Measurements from ENCODE around the gene NODAL.

The NODAL gene

DNA sequence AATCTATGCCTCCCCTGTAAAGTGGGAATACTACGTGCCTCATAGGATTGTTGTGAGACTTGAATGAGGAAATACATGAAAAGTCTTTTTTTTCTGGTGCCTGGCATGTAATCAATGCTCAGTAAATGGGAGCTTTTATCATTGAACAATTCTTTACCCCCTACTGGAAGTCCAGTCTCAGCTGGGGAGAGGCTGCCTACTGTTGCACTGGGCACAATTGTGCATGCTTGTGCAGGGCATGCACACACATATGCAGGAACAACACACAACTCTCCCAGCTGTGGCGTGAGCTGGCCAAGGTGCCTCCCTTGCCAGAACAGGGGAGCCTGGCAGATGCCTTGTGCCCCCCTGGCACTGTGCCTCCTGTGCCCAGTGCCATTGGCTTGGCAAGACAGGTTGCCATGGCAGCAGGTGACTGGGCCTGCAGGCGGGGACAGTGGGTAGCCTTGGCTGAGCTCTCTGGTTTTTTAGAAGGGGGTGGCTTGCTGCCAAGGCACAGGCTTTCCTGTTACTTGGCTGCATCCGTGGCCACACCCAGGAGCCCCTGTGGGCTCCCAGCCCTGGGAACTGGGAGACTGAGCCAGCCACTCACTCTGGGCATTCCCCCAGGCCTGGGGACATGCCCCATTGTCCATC, 21.0 kb upstream of the NODAL start:
- peak in 2 of 3 experiments; percentile 24 to 53 for DNase-seq

DNA sequence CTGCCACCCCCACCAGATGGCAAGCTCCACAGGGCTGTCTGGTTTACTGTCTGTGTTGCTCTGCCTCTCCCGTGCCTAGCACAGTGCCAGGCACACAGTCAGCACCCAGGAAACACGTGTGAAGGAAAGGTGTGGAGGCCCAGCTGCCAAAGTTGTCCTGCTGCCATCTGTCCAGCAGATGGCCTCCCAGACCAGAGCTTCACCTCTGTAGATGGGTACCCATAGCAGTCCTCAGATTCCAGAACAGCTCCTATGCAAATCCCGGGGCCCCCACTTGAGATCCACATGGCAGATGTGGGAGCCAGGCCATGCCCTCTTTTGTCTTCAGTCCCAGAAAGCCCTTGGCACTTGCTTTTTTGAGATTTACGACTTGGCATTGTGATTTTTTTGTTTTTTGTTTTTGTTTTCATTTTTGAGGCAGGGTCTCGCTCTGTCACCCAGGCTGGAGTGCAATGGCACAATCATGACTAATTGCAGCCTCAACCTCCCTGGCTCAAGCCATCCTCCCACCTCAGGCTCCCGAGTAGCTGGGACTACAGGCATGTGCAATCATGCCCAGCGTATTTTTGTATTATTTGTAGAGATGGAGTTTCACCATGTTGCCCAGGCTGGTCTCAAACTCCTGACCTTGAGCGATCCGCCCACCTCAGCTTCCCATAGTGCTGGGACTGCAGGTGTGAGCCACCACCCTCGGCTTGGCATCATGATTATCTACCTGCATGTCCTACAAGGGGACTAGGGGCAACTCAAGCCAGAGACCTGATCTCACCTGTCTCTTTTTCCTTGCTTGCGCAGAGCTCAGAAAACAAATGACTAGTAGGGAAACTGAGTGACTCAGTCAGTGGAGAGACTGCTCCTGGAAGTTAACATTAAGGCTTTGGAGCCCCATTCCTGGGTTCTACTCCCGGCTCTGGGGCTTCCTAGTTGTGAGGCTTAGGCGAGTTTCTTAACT, 20.2 kb upstream of the NODAL start:
- DNase-seq: peak; percentile 9 to 58 (median 17)

DNA sequence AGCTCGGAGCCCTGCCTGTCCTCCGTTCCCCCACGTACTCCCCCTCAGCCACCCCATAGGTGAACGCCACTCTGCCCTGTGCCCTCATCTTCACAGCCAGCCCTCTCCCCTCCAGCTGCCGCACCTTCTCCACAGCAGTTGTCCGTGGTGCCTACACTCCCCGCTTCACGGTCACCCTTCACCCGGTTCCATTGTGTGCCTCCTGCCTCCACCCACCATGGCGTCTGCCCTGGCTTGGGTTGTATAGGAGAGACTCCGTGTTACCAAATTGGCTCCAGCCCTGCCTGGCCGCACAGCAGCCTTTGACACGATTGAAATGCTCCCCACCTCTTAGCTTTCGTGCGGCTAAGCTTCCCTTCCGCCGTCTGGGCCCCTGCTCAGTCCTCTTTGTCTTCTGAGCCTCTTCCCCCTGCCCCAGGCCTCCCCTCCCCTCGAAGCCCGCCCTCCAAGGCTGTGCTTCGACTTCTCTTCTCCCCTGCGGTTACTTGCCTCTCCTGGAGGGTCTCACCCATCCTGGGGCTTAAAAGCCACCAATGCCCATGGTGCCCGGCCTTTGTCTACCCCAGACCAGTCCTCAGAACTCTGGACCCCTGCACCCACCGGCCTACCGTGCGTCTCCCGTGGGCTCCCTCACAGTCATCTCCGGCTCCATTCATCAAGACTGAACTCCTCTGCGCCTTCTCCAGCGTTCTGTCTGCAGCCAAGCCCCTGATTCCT, 18.5 kb upstream of the NODAL start:
- no peak for DNase-seq

DNA sequence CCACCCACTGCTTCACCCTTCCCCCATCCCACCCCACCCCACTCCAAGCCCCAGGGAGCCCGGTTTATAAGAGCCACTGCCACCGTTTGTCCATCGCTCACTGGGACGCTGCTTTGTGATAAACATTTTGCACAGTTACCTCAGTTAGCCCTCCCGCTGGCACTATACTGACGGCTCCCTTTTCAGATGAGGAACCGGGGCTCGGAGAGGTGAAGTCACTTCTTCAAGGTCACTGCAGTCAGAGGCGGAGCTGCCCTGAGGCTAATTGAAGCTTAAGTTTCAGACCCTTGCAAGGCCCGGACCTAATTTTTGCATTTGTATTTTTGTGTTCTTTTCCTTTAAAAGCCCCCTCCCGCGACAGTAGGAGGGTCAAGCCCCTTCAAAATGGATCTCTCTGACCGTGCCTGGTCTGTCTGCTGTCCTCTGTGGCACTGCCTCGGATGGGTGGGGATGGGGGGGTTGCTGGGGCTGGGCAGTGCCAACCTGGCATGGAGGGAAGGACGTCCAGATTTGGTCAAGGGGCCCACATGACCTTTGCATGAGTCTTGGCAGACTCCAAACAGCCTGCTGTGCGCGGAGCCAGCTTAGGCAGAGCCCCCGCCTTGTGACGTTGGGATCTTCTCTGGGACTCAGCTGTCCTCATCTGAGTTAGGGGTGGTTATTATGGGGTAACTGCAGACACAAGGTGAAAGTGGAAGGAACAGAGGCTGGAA, 17.7 kb upstream of the NODAL start:
- DNase-seq: peak in 2 of 3 experiments; percentile 33 to 42

DNA sequence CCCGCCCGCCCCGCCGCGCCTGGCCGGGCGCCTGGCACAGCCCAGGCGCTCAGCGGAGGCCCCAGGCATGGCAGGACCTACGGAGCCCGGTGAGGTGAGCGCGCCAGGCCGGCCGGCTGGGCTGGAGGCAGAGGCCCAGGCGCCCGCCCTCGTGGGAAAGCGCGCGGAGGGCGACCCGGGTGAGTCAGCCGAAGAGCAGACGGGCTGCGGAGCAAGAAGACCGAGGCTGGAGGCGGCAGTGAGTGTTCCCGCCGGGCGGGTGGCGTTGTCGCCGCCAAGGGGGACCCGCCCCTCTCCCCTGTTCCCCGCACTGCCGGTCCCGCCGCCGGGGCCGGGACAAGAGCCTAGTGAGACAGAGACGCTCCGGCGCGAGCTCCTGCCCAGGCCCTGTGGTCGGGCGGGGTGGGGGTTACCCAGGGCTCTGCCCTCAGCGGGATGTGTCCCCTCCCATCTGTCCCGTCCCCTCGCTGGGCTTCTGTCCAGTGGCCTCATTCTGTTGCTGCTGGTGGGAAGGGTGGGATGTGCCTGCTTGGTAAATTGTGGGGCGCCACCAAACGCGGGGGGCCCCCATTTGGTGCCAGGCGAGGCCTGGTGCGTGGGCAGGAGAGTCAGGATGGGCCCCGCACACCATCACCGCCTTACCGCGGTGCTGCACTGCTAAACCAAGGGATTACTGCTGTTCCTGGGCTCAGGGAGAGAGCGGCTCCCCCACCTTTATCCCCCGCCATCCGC, 17.0 kb upstream of the NODAL start:
- peak in 2 of 3 experiments; percentile 45 to 51 for DNase-seq

DNA sequence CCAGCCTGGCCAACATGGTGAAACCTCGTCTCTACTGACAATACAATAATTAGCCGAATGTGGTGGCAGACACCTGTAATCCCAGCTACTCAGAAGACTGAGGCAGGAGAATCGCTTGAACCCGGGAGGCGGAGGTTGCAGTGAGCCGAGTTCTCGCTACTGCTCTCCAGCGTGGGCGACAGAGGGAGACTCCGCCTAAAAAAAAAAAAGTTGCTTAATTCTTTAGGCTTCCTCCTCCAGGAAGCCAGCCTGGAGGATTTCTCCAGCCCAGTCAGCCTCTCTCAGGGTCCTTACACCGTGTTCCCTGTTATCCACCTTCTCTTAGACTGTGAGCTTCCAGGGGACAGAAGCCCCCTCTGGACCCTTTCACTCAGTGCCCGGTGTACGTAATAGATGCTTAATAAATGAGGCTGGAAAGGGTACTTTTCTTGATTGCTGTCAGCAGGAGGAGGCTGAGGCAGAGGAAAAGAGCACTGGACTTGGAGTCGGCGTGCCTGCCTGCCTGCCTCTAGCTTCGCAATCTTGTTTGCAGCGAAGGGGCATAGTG, 16.4 kb upstream of the NODAL start:
- DNase-seq: no peak

DNA sequence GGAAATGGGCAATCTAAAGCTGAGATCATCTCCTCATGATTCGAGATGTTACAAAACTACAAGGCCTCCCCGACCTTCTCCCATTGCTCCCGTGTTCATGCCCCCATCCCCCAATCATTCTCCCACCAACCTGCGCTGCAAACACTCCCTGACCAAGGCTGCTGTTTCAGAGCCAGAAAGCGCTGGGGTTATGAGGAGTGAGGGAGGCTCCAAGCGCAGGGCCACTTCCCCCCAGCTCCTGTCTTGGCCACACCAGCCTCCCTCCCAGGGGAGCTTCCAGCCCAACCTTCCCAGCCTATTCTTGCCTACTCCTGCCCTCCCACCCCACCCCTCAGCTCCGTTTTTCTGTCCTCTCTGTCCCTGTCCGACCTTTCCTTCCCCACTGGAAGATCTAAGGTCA, 14.7 kb upstream of the NODAL start:
- no peak for DNase-seq

DNA sequence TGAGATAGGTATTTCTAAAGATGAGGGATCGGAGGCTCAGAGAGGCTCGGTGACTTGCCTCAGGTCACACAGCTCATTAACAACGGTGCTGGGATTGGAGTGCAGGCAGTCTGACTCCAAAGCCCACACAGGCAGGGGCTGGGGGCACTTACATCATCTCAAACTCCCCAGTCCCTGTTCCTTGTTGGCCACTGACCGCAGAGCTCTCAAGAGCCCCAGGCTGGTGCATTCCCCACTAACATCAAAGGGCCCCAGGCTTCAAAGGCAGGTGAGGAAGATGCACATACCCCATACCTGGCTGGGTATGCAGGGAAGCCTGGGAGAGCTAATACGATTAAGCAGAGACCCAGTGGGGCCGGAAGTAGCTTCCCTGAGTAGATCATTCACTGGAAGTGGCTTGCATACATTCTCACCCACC, 13.7 kb upstream of the NODAL start:
- DNase-seq: no peak

DNA sequence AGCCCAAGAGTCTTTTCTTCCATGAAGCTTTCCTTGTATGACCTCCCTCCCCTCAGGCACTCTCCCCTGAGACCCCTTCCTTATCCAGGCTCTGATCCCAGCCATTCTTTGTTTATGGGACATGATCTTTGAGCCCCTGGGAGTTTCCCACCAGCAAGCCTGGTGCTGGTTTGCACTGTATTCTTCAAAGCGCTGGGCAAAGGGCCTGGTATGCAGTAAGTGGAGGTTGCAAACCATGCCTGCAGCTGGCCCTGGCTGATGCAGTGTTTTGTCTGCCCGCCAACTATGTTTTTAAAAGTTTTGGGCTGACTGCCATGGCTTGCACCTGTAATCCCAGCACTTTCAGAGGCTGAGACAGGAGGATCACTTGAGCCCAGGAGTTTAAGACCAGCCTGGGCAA, 6.8 kb upstream of the NODAL start:
- no peak for DNase-seq

DNA sequence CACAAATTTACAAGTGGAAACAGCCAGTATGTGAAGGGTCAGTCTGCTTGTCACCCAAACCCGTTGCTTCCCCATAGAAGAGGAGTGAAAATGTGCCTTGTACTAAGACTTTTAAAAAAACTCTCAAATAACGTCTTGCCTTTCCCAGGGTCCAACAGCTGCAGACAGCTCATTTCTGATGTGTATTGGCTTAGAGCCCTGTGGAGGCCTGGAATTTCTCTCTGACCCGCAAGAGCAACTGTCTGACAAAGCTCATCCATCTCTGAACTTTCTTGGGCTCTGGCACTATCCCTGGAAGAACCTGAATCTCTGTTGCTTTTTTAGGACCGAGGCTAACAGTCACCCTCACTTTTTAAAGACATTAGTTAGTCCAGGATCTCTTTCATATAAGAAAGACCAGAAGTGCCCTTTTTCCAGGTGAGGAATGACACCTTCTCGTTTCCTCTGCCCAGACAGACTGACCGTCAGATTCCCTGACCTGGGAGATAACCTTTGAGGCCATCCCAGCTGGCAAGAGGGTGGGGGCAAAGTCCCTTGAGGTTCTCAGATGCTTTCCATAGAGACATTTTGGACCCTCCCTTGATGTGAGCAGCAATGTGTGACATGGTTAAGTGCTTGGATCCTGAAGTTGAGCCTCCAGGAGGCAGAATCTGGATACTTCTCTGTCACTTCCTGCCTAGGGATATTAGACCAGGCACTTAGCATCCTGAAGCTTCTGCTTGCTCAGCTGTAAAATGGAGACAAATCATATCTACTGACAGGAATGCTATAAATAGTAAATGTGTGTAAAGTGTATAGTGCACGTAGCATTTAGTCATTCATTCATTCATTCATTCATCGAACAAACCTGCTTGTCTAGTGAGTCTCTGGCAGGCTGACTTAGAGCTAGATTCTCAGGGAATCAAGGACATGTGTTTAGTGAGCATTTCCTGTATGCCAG, 4.5 kb upstream of the NODAL start:
- no peak for DNase-seq

DNA sequence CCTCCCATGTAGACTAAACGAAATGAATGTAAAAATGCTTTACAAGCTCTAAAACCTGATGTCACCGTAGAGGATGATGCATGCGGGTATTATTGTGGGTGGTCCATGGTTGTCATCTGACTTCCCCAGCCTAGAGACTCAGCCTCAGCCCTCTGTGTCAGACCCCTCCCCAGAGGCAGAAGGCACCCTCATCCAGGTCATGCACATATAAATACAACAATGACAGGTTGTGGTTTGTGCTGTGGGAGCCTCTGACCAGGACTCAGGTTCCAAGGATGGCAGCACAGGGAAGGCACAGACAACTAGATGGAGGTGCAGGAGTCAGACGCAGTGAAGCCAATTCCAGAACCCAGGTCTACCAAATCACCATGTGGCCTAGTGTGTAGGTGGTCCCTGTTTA, 3.3 kb upstream of the NODAL start:
- DNase-seq: no peak

DNA sequence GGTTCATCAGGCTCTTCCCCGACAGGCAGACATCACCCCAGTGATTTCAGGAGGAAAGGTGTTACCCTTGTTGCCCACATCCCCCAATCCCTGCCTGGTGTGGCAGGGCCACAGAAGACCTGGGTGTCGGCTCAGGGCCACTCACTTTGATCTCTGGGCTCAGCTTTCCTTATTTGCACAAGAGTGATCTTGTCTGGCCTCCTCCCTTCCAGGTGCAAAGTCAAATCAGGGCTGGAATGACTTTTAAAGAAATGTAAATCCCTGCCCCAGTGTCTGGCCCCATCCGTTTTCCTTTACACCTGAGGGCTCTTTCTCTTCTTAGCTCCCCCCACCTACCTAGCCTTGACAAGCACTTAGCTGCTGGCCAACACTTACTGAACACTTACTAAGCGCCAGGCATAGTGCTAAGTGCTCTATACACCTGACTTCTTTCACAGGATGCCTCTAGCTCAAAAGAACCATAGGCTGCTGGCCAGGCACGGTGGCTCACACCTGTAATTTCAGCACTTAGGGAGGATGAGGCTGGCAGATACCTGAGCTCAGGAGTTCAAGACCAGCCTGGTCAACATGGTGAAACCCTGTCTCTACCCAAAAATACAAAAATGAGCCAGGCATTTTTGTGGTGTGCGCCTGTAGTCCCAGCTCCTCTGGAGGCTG, 979 bp upstream of the NODAL start:
- no peak for DNase-seq

DNA sequence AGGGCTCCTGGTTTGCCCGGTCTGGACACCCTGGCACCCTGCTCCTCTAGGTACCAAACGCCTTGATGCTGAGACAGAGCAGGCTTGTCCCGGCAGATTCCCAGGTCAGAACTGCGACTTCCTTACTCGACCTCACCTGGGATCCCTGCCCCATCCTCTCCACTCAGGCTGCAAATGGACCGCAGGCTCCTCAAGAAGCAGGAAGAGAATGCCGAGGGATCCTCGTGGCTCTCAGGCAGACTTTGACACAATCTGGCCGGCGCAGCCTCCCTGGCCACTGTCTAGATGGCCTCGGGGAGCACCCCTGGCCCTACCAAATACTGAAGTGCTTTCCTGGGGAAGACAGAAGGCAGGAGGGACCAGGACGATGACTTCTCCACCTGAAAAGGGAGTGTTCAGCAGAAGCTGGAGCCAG, 421 bp upstream of the NODAL start:
- DNase-seq: peak in 1 of 3 experiments; percentile 7

DNA sequence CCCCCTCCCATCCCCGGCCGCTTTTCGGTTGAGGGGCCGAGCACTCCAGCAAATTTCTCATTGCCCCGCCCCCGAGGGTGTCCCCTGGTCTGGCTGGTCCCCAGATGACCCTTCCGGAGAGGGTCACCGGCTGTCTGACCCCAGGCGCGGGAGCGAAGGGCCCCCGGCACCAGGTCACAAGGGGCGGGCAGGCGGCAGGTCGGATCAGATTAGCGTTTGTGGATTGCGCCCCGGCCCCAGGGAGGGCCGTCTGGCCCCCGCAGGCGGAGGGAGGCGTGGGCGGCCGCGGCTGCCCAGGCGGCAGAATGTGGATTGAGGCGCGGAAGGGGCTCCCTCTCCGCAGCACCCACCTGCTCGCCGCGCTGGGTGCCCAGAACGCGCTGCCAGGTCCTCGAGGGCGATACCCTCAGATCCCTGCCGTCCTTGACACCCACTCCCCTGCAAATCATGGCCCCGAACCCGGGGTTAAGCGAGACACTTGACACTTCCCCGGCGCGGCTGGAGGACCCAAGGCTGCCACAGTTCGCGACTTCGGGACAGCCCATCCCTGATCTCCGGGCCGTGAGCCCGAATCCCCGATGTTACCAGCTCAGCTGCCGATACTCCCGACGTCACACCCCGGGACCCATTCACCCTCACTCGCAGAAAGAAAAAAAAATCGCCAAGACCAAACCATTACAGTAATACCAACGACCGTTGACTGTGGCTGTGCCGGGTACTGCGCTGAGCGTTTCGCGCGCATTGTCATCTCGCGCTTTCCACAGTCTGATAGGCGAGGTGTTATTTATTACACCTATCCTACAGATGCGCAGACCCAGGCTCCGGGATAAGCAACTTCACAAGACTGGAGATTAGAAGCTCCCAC, 953 bp downstream of the NODAL start:
- no peak for DNase-seq

DNA sequence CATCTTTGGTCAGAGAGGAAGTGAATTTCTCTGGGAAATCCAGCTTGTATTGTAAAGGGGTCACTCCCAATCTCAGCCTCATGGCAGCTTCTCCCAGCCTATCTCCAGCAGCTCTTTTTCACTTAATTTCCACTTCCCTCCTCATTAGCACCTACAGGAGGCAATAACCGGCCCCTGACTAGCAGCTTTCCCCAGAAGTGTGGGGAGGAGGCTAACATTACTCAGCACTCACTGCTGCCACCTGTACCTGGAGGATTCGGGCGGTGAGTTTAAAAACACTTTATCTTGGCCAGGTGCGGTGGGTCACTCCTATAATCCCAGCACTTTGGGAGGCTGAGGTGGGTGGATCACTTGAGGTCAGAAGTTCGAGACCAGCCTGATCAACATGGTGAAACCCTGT, 3.8 kb downstream of the NODAL start:
- DNase-seq: no peak

DNA sequence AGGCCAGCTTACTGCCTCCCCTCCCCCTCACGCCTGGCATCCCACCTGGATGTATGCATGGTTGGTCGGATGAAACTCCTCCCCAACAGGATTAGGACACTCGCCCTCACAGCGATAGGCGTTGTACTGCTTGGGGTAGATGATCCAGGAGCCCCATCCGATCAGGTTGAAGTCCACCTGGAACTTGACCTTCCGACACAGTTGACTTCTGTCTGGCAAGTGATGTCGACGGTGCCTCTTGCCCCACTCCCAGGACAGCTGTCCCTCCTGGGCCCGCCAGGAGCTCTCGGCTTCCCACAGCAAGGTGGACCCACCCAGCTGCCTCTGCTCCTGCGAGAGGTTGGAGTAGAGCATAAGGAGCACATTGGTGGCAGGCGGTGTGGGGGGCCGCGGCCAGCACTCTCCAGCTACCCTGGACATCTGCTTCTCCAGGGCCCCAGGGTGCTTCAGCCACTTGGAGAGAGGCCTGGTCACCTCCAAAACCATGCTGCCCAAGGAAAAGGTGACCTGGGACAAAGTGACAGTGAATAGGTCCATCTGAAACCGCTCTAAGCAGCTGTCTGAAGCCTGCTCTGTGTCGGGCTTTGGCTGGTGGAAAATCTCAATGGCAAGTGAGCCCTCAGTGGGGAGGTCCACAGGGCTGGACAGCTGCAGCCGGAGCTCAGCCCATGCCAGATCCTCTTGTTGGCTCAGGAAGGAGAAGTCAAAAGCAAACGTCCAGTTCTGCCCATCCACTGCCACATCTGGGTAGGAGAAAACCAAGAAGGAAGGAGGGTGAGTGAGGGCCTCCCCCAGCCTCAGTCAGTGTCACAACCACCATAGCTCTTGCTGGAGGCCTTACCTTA, 6.0 kb downstream of the NODAL start:
- no peak for DNase-seq

DNA sequence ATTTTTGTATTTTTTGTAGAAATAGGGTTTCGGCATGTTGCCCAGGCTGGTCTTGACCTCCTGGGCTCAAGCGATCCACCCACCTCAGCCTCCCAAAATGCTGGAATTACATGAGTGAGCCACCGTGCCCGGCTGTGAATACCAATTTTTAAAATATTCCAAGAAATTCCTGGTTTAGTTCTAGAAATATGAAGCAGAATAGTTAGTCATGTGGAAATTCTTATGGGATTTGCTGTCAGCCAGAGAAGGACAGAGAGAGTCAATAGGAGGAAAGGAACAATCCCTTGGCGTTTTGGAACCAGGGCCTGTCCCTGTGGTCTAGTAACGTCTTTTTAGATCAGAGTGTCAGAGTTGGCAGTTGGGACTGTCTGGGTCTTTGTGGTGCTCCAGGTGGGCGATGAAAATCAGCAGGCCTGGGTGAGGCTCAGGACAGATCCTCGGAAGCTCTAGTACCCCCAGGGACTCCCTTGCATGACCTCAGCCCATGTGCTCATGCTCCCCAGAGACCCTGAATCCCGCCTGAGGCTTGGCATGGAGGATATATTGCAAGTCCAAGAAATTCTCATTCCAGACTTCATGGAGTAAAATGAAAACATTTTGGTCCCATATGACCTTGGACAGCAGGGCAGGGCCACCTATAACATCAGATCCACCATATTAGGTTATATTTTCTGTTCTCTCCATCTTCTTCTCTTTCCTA, 7.8 kb downstream of the NODAL start:
- DNase-seq: no peak

Data from NCI-H1417 (cell line).